ENCODE data around the gene MIF4GD. TPM values are rescaled to one million over a fixed set of nuclear protein-coding genes. Genes with fewer than 3 reads are reported as not detected.

MIF4GD gene
- total RNA-seq, 1 experiment from 2014 or later: 26.1 TPM

GRCh38 chr17:75241996-75242460 lies 29.0 kb downstream of the MIF4GD start:
- H3K36me3 Mint-ChIP-seq (ENCODE audit: insufficient read depth in 1 of 3, low read depth in 3 of 3): peaks cover 35 to 81% (median 79%) of the 10 kb centered on the region in 3 experiments; a peak in 6 of 7 replicates
- H3K4me1 ChIP-seq (ENCODE audit: insufficient read depth, low read length): no peaks in the 10 kb centered on the region
- H4K5ac ChIP-seq (ENCODE audit: insufficient read length, low read depth, low read length): no peak overlapping the region
- H4K8ac ChIP-seq (replicated peaks; ENCODE audit: insufficient read length, low read depth, low read length): no peak overlapping the region
- H3K14ac ChIP-seq (ENCODE audit: insufficient read depth, low read length): no peak overlapping the region
- H3T11ph ChIP-seq (ENCODE audit: low read length): no peak overlapping the region
- H3K9ac ChIP-seq (ENCODE audit: extremely low read depth, insufficient read length, low read length): no peak overlapping the region
- no peaks in the 10 kb centered on the region for H3K27me3 ChIP-seq (ENCODE audit: insufficient read depth, low read length)
- no peak overlapping the region for H2BK15ac ChIP-seq (ENCODE audit: low read depth, low read length)
- H3K4me3 Mint-ChIP-seq: no peak overlapping the region; a peak in 1 of 5 replicates
- H3K18ac ChIP-seq (ENCODE audit: insufficient read length, low read depth, low read length): no peak overlapping the region
- H4K91ac ChIP-seq (ENCODE audit: insufficient read length, low read depth, low read length): no peak overlapping the region
- no peaks in the 10 kb centered on the region for H3K9me3 Mint-ChIP-seq
- H3K4me2 ChIP-seq (ENCODE audit: insufficient read depth, insufficient read length, low read length): no peak overlapping the region
- H3K9me3 ChIP-seq (ENCODE audit: control insufficient read depth, low read depth, low read length): no peaks in the 10 kb centered on the region
- no peak overlapping the region for H3K27ac Mint-ChIP-seq
- H3K23me2 ChIP-seq (ENCODE audit: insufficient read length, low read depth, low read length, poor library complexity, severe bottlenecking): no peaks in the 10 kb centered on the region
- H2AFZ ChIP-seq (ENCODE audit: low read length): no peak overlapping the region
- TF ChIP-seq CTCF (conservative IDR thresholded peaks at IDR 0.05): no peak
- no peak overlapping the region for H2AK5ac ChIP-seq (ENCODE audit: insufficient read length, low read length)
- no peak overlapping the region for H3K27ac ChIP-seq (ENCODE audit: insufficient read length, low read depth, low read length)
- H3K23ac ChIP-seq (ENCODE audit: insufficient read length, low read depth, low read length): no peak overlapping the region
- peaks cover 4% of the 10 kb centered on the region for H4K20me1 ChIP-seq (ENCODE audit: control insufficient read depth, insufficient read depth, insufficient read length)
- H3K4ac ChIP-seq (ENCODE audit: low read depth, low read length): no peak overlapping the region
- WGBS (ENCODE audit: extremely low coverage, insufficient read length, low lambda C conversion rate): no CpG with 5 or more reads among the region's 15 CpGs
- H3K27me3 Mint-ChIP-seq (ENCODE audit: low read depth): no peaks in the 10 kb centered on the region
- H3K4me1 Mint-ChIP-seq: peaks cover 8 to 15% of the 10 kb centered on the region in 2 experiments
- DNase-seq: no peak
- no peak overlapping the region for H2BK120ac ChIP-seq (ENCODE audit: low read depth, low read length, poor library complexity, severe bottlenecking)
- no peaks in the 10 kb centered on the region for H3K79me2 ChIP-seq (ENCODE audit: insufficient read depth, low read length)
- H3K79me1 ChIP-seq (ENCODE audit: insufficient read depth, low read depth, low read length, poor library complexity, severe bottlenecking): no peaks in the 10 kb centered on the region
- H3K56ac ChIP-seq (ENCODE audit: insufficient read length, low read depth, low read length): no peak overlapping the region
- H2BK5ac ChIP-seq (ENCODE audit: insufficient read length, low read length): no peak overlapping the region
- H2BK12ac ChIP-seq (ENCODE audit: insufficient read length, low read depth, low read length): no peak overlapping the region
- H2BK20ac ChIP-seq (ENCODE audit: low read depth, low read length, poor library complexity, severe bottlenecking): no peak overlapping the region

Data from H9 (cell line).